IMR-90 (cell line): ENCODE results near the gene PRKCA. TPM values are rescaled to one million over a fixed set of nuclear protein-coding genes. Genes with fewer than 3 reads are reported as not detected.

Experiments used
- ATAC-seq: fragments of 200-7000 bp; cut with Tn5 transposase; 2 replicates; pipeline ENCODE4 v1.9.1; 2020; ENCODE audit warnings: low read depth, mild to moderate bottlenecking, moderate library complexity
- BruUV-seq: library from RNA; stranded (reverse); fragments of 400-500 nt; replicated peaks from 2 replicates; lab custom pipeline; 2021; lab: Mats Ljungman, UMichigan
- CTCF ChIA-PET: fragments of 300-600 bp; formaldehyde crosslinking; extraction: SDS; loops from one replicate; lab custom pipeline; 2021; ENCODE audit warnings: antibody characterized with exemption; lab: Yijun Ruan, JAX
- POLR2A ChIA-PET: fragments of 300-600 bp; sonication (Branson Sonifier 250); formaldehyde crosslinking; loops from one replicate; lab custom pipeline; 2022; ENCODE audit warnings: antibody characterized with exemption; ENCODE audit not compliant: unreplicated experiment; lab: Charles Lee
- DNase-seq: peaks from one replicate; pipeline ENCODE4 v3.0.0; 2013
- H2AFZ ChIP-seq: replicated peaks from 2 replicates; pipeline ENCODE3; 2013; ENCODE audit warnings: low read length, mild to moderate bottlenecking; ENCODE audit not compliant: poor library complexity
- H2AK5ac ChIP-seq: 2 replicates; pipeline ENCODE4 v1.6.1; 2013; ENCODE audit warnings: low read depth, low read length, inconsistent platforms
- H2AK9ac ChIP-seq: replicated peaks from 2 replicates; pipeline ENCODE3; 2013; ENCODE audit warnings: mild to moderate bottlenecking, low read depth, low read length, moderate library complexity; ENCODE audit not compliant: poor library complexity
- H2BK120ac ChIP-seq: 2 replicates; pipeline ENCODE4 v1.6.1; 2013; ENCODE audit warnings: low read depth, low read length, inconsistent platforms
- H2BK15ac ChIP-seq: 3 replicates; pipeline ENCODE4 v1.6.1; 2013; ENCODE audit warnings: low read depth, low read length, inconsistent platforms
- H2BK20ac ChIP-seq: 2 replicates; pipeline ENCODE4 v1.6.1; 2013; ENCODE audit warnings: low read depth, mild to moderate bottlenecking, inconsistent platforms, low read length, moderate library complexity
- H2BK5ac ChIP-seq: 2 replicates; pipeline ENCODE4 v1.6.1; 2013; ENCODE audit warnings: mild to moderate bottlenecking, low read depth, low read length, inconsistent platforms; ENCODE audit not compliant: poor library complexity, severe bottlenecking
- H3K14ac ChIP-seq: replicated peaks from 2 replicates; pipeline ENCODE4 v1.6.1; 2013; ENCODE audit warnings: low read depth, low read length, inconsistent platforms
- H3K18ac ChIP-seq: 2 replicates; pipeline ENCODE4 v1.6.1; 2013; ENCODE audit warnings: low read depth, low read length, control low read depth
- H3K23ac ChIP-seq: 2 replicates; pipeline ENCODE4 v1.6.1; 2013; ENCODE audit warnings: low read depth, low read length, inconsistent platforms
- H3K27ac ChIP-seq: 2 replicates; pipeline ENCODE4 v1.5.1; 2013; ENCODE audit warnings: mild to moderate bottlenecking, control low read depth, low read length; ENCODE audit not compliant: insufficient read depth
- H3K27me3 ChIP-seq: 2 replicates; pipeline ENCODE4 v1.6.1; 2013; ENCODE audit warnings: low read length; ENCODE audit not compliant: control insufficient read depth, insufficient read depth
- H3K36me3 ChIP-seq: 2 replicates; pipeline ENCODE4 v1.6.1; 2013; ENCODE audit warnings: low read length, mixed read lengths; ENCODE audit not compliant: control insufficient read depth, insufficient read depth
- H3K4ac ChIP-seq: 2 replicates; pipeline ENCODE4 v1.6.1; 2013; ENCODE audit warnings: low read depth, low read length, inconsistent platforms
- H3K4me1 ChIP-seq: 2 replicates; pipeline ENCODE4 v1.6.1; 2013; ENCODE audit warnings: low read length, mixed read lengths; ENCODE audit not compliant: control insufficient read depth, insufficient read depth
- H3K4me2 ChIP-seq: 2 replicates; pipeline ENCODE4 v1.6.1; 2013; ENCODE audit warnings: low read depth, mild to moderate bottlenecking, control low read depth, low read length, moderate library complexity
- H3K4me3 ChIP-seq: 2 replicates; pipeline ENCODE4 v1.5.1; 2013; ENCODE audit warnings: low read depth, mild to moderate bottlenecking, control low read depth, low read length, moderate library complexity; ENCODE audit not compliant: insufficient read depth
- H3K56ac ChIP-seq: 2 replicates; pipeline ENCODE4 v1.6.1; 2013; ENCODE audit warnings: low read length, inconsistent platforms; ENCODE audit not compliant: insufficient read depth; ENCODE audit errors: extremely low read depth
- H3K79me1 ChIP-seq, 2 experiments: 2 replicates each; pipeline ENCODE4 v1.6.1; 2013; ENCODE audit warnings: low read length in 2 of 2, inconsistent platforms in 1 of 2, low read depth in 1 of 2
- H3K9ac ChIP-seq: 2 replicates; pipeline ENCODE4 v1.6.1; 2013; ENCODE audit warnings: low read depth, low read length, control low read depth
- H3K9me1 ChIP-seq: 2 replicates; pipeline ENCODE4 v1.6.1; 2013; ENCODE audit warnings: low read length, inconsistent platforms; ENCODE audit not compliant: insufficient read depth
- H3K9me3 ChIP-seq: 2 replicates; pipeline ENCODE4 v1.6.1; 2013; ENCODE audit warnings: low read length; ENCODE audit not compliant: control insufficient read depth, insufficient read depth
- H4K20me1 ChIP-seq: 2 replicates; pipeline ENCODE4 v1.6.1; 2013; ENCODE audit warnings: low read length, inconsistent platforms; ENCODE audit not compliant: insufficient read depth
- H4K5ac ChIP-seq: 2 replicates; pipeline ENCODE4 v1.6.1; 2013; ENCODE audit warnings: mild to moderate bottlenecking, low read depth, low read length, control low read depth
- H4K8ac ChIP-seq, 2 experiments: 2 replicates each; pipeline ENCODE4 v1.6.1; 2013; ENCODE audit warnings: low read depth in 2 of 2, low read length in 2 of 2, control low read depth in 1 of 2, inconsistent platforms in 1 of 2
- H4K91ac ChIP-seq: 2 replicates; pipeline ENCODE4 v1.6.1; 2013; ENCODE audit warnings: low read depth, low read length, inconsistent platforms; ENCODE audit not compliant: insufficient read depth
- FOS ChIP-seq: fragments of 150-350 bp; IDR thresholded peaks from 2 replicates; pipeline ENCODE4 v1.6.1; 2016; ENCODE audit warnings: low read depth, low read length
- RAD21 ChIP-seq: IDR thresholded peaks from 2 replicates; pipeline ENCODE4 v1.6.1; 2012; ENCODE audit warnings: low read length, improper control_type of control experiment
- SMC3 ChIP-seq: fragments of 150-350 bp; IDR thresholded peaks from 2 replicates; pipeline ENCODE4 v1.6.1; 2016; ENCODE audit warnings: low read depth, mild to moderate bottlenecking, antibody characterized with exemption, low read length, moderate library complexity
- WGBS, 2 experiments: methylation state at CpG; one replicate each; pipeline versions ENCODE4 v1.1.5 to v1.1.7; 2013; ENCODE audit warnings: missing lambda C conversion rate in 2 of 2; ENCODE audit not compliant: insufficient read length in 1 of 2; ENCODE audit errors: extremely low coverage in 2 of 2; 5-methylcytosine and 5-hydroxymethylcytosine counted together
- dilution Hi-C: fragments of 300-500 bp; cut with HindIII; formaldehyde crosslinking; loops from one replicate; pipeline ENCODE4 v1.14.3; 2018; ENCODE audit warnings: low sequenced_read_pairs; ENCODE audit not compliant: unreplicated experiment
- in situ Hi-C: fragments of 300-500 bp; cut with MboI; formaldehyde crosslinking; loops from 3 replicates; pipeline ENCODE4 v1.14.3; 2019; ENCODE audit warnings: low sequenced_read_pairs, inconsistent platforms, mixed read lengths
- intact Hi-C: fragments of 100-400 bp; cut with micrococcal nuclease; formaldehyde crosslinking; loops from 2 replicates; pipeline ENCODE4 v1.10.0; 2022
- polyA plus RNA-seq, 3 experiments: library from polyadenylated mRNA; depleted of rRNA; stranded (reverse); fragments of >200 nt; gene quantifications; 2 replicates each; pipeline ENCODE4 v1.2.3, GENCODE V29; 2012; ENCODE audit warnings: low replicate concordance in 1 of 3
- total RNA-seq: library from RNA; depleted of rRNA; stranded (reverse); fragments of >200 nt; gene quantifications from 2 replicates; pipeline ENCODE4 v1.2.3, GENCODE V29; 2012

Gene PRKCA
- total and polyA plus RNA-seq, 2 of the 4 experiments (the other 2 are of a cell fraction) = 31.0 to 46.0 TPM

DNA sequence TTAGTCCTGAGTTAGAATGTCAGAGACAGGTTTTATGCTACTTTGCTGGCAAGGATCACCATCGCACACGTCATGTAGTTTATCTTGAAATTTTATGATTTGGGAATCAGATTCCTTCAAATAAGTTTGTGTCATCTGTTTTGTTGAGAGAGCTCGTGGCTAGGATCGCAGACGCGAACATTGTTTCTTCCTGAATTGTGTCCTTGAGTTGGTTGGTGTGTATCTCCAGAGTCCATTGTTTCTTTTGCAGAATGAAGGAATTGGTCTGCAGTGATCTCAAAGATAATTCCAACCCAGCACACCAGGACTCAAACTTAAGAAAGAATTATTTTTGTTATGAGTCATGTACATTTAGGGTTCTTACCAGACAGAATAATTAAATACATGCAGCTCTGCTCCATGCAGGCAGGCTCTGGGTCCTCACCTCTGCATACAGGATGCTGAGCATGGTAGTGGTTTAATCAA, 51.6 kb downstream of the PRKCA start:
- in situ Hi-C loops (no loop called here), dilution Hi-C loops (no loop called here), intact Hi-C loops (loop anchor here (2.0 kb wide), 1 partner anchor 29 kb away; no protein-coding TSS in a partner anchor)
- Histone ChIP-seq H4K8ac (peak overlapping the region in 1 of 2 experiments; percentile 18; a peak in 1 of 4 replicates), H2BK15ac (no peak overlapping the region), H3K14ac (0 out of 2 replicates have a peak overlapping the region, but pooled peaks have one; percentile 2), H2BK120ac (peak overlapping the region; percentile 3; the same call in 1 of the 2 replicates), H3K4ac (peak overlapping the region; percentile 22; the same call in 1 of the 2 replicates), H2AFZ (no peak overlapping the region), H3K23ac (0 out of 2 replicates have a peak overlapping the region, but pooled peaks have one; percentile 0), H2AK9ac (no peak overlapping the region), H3K27ac (peak overlapping the region; percentile 68; the same call in 1 of the 2 replicates), H3K36me3 (no peaks in the 10 kb centered on the region), H4K91ac (peak overlapping the region; percentile 7; the same call in 1 of the 2 replicates), H2AK5ac (peak overlapping the region; percentile 8; the same call in 1 of the 2 replicates), H3K9ac (peak overlapping the region; percentile 34; the same call in 1 of the 2 replicates), H4K20me1 (peaks cover 44% of the 10 kb centered on the region; the same call in 1 of the 2 replicates), H3K27me3 (no peaks in the 10 kb centered on the region), H3K9me1 (peaks cover 38% of the 10 kb centered on the region), H2BK5ac (peak overlapping the region; percentile 31), H3K4me3 (no peak overlapping the region), H3K9me3 (no peaks in the 10 kb centered on the region), H3K79me1 (peaks cover 40 to 88% of the 10 kb centered on the region in 2 experiments), H3K4me2 (peak overlapping the region; percentile 43), H4K5ac (no peak overlapping the region), H2BK20ac (peak overlapping the region; percentile 1; the same call in 1 of the 2 replicates), H3K18ac (peak overlapping the region; percentile 32; the same call in 1 of the 2 replicates), H3K56ac (no peak overlapping the region), H3K4me1 (peaks cover 25% of the 10 kb centered on the region)
- ATAC-seq (peak; percentile 68), DNase-seq (peak; percentile 76)
- ChIA-PET CTCF (no interaction called here), POLR2A (no interaction called here)
- TF ChIP-seq SMC3 (no peak), RAD21 (no peak), FOS (0 out of 2 replicates have a peak, but pooled peaks have one; percentile 20)
- 50% methylated on average over 2 of the region's 6 CpGs; no CpG with 5 or more reads in 1 of the 2 experiments for WGBS, 2 experiments
- no TSS peak for BruUV-seq
